Kidney epithelial cell (primary cell): ENCODE data around the gene SYT2. TPM values are rescaled to one million over a fixed set of nuclear protein-coding genes. Genes with fewer than 3 reads are reported as not detected.
"Not testable (repeated sequence)": the region's sequence is repeated elsewhere in the genome, so short reads cannot be mapped to it uniquely, and the experiment has no call there.

ENCODE experiments used
- DNase-seq: peaks from one replicate; pipeline ENCODE4 v3.0.0-alpha.2; 2010; ENCODE audit warnings: low read depth
- H3K27me3 ChIP-seq: 2 replicates; pipeline ENCODE4 v1.6.0; 2011; ENCODE audit warnings: low read length; ENCODE audit not compliant: control insufficient read depth, insufficient read depth
- H3K36me3 ChIP-seq: 2 replicates; pipeline ENCODE4 v1.5.1; 2011; ENCODE audit warnings: low read length; ENCODE audit not compliant: control insufficient read depth, insufficient read depth
- H3K4me3 ChIP-seq: 2 replicates; pipeline ENCODE4 v1.5.1; 2011; ENCODE audit warnings: low read depth, mild to moderate bottlenecking, control low read depth, low read length
- total RNA-seq: library from RNA; depleted of rRNA; stranded (reverse); fragments of >200 nt; gene quantifications from 2 replicates; pipeline ENCODE4 v1.2.3, GENCODE V29; 2015
- TF ChIP-seq, protein P1 (sequence below): IDR thresholded peaks from 2 replicates; pipeline ENCODE4 v1.5.1; 2011; ENCODE audit warnings: mild to moderate bottlenecking, moderate library complexity, low read length, control low read depth, inconsistent platforms; ENCODE audit not compliant: insufficient read depth, poor library complexity, severe bottlenecking

SYT2 gene
- total RNA-seq, 1 donor from 2014 or later = 0.04 TPM

DNA sequence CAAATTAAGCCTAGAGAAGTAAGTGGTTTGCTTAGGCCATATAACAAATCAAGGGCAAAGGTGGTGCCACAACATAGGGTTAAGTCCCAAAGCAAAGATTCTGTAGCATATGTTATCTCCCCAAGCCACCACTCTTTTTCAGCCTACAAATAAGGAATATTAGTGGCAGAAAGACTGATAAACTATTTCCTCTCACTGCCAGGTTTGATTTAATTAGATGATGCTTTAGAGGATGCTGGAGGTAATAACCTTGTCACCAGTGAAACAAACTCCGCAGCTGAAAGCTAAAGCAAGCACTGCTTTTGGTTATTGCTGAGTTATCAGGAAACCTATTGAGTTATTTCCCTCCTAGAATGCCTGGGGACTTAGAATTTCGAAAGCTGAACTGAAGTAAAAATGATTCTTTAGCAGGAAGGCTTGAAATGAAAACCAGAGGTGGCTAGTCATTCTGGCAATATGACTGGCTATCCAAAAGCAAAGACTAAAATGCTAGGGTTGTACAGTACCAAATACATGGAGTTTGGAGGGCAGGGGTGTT is 145.2 kb downstream of the SYT2 start:
- DNase-seq = no peak
- no peak overlapping the region for H3K4me3 ChIP-seq
- TF ChIP-seq, protein P1, sequence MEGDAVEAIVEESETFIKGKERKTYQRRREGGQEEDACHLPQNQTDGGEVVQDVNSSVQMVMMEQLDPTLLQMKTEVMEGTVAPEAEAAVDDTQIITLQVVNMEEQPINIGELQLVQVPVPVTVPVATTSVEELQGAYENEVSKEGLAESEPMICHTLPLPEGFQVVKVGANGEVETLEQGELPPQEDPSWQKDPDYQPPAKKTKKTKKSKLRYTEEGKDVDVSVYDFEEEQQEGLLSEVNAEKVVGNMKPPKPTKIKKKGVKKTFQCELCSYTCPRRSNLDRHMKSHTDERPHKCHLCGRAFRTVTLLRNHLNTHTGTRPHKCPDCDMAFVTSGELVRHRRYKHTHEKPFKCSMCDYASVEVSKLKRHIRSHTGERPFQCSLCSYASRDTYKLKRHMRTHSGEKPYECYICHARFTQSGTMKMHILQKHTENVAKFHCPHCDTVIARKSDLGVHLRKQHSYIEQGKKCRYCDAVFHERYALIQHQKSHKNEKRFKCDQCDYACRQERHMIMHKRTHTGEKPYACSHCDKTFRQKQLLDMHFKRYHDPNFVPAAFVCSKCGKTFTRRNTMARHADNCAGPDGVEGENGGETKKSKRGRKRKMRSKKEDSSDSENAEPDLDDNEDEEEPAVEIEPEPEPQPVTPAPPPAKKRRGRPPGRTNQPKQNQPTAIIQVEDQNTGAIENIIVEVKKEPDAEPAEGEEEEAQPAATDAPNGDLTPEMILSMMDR = no peak
- no peaks in the 10 kb centered on the region for H3K27me3 ChIP-seq
- H3K36me3 ChIP-seq = no peaks in the 10 kb centered on the region

DNA sequence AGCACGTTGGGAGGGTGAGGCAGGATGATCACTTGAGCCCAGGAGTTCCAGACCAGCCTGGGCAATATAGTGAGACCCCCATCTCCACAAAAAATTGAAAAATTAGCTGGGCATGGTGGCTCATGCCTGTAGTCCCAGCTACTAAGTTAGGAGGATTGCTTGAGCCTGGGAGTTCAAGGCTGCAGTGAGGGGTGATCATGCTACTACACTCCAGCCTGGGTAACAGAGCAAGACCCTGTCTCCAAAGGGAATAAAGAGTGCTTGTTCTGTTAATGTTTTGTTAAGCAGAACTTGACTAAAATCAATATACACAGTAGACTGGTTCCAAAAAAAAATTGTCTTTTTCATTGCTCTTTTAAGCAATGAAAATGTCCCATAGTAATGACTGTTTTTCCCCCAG is 146.4 kb downstream of the SYT2 start:
- Histone ChIP-seq H3K4me3 (no peak overlapping the region), H3K36me3 (no peaks in the 10 kb centered on the region), H3K27me3 (no peaks in the 10 kb centered on the region)
- DNase-seq = no peak
- TF ChIP-seq, protein P1 = no peak

- TF ChIP-seq, protein P1 = no peak
- no peak overlapping the region for H3K4me3 ChIP-seq
Measured at GRCh38 chr1:202562444-202563060, 147.7 kb downstream of the SYT2 start.

DNA sequence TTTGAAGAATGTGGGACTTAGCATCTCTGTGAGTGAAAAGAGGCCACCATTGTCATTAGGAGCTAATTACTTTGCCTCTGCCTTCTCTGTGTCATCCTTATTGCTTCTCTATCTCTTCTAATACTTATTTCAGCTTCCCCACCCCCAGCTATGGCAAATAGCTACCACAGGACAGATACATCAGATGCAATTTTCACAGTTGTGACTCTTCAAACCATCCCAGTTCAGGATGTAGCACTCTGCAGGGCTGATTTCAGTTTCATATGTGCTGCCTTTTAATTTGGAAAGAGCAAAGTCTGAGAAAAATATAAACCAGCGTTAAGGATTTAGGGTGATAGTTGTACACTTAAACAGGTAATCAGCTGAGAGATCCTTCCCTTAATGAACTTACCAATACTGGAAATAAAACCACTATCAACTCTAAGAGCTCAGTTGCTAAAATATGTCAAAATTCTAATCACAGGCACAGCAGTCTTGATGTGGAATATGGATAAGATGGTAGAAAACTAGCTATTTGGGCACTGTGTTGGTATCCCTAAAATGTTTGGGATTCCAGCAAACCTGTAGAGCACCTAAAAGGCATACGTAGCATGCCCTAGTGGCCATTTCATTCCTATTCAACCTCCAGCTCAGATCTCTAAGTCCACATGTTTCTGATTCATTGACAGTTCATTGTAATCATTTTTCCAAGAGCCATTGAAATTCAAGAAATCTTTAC is 148.4 kb downstream of the SYT2 start:
- TF ChIP-seq, protein P1 = no peak
- DNase-seq = no peak
- no peak overlapping the region for H3K4me3 ChIP-seq
- H3K36me3 ChIP-seq = no peaks in the 10 kb centered on the region
- H3K27me3 ChIP-seq = no peaks in the 10 kb centered on the region

More at GRCh38 chr1:202562444-202563060, 147.7 kb downstream of the SYT2 start:
- Histone ChIP-seq H3K36me3 (no peaks in the 10 kb centered on the region), H3K27me3 (no peaks in the 10 kb centered on the region)
- no peak for DNase-seq

DNA sequence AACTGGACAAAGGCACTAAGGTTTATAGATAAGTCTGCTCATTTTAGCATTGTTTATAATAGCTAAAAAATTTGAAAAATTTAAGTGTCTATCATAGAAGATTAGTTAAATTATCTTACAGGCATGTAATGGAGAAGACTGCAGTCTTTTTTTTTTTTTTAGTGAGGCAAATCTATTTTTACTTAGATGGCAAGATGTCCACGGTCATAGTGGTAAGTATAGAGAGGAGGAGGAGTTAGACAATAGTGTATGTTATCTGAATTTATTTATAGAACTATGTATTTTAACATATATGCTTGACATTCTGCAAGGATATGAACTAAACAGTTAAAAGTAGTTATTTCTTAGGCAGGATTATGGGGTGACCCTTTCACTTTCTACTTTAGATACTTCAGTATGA is 149.0 kb downstream of the SYT2 start:
- no peaks in the 10 kb centered on the region for H3K27me3 ChIP-seq
- TF ChIP-seq, protein P1 = no peak
- DNase-seq = no peak
- H3K4me3 ChIP-seq = no peak overlapping the region
- H3K36me3 ChIP-seq = no peaks in the 10 kb centered on the region

DNA sequence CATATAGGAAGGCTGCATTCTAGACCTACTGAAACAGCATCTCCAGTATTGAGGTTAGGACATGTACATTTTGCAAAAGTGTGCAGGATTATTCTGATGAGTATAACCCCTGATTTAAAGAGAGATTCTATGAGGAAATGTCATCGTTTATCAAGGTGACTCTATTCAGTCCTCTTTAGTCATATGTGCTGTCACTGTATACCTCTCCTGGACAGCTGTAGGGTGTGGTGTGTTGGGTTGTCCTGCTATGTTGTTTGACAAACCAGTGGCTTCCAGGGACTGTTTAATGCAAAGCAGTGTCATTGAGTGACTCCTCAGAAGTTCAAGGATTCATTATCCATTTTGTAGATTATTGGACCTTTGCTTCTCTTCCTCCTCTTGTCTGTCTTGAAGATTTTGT is 152.6 kb downstream of the SYT2 start:
- not testable (repeated sequence) for H3K36me3 ChIP-seq, H3K27me3 ChIP-seq, DNase-seq, H3K4me3 ChIP-seq

GRCh38 chr1:202556037-202556436 is 154.2 kb downstream of the SYT2 start:
- not testable (repeated sequence) for DNase-seq, H3K27me3 ChIP-seq, H3K4me3 ChIP-seq, H3K36me3 ChIP-seq

- not testable (repeated sequence) for H3K36me3 ChIP-seq, H3K27me3 ChIP-seq, DNase-seq, H3K4me3 ChIP-seq
Measured at GRCh38 chr1:202554619-202555018, 155.6 kb downstream of the SYT2 start.
